Measurements from ENCODE around the gene DMC1.

GRCh38 chr22:38494939-38495338 lies 75.0 kb downstream of the DMC1 start:
- TF ChIP-seq, protein P1, sequence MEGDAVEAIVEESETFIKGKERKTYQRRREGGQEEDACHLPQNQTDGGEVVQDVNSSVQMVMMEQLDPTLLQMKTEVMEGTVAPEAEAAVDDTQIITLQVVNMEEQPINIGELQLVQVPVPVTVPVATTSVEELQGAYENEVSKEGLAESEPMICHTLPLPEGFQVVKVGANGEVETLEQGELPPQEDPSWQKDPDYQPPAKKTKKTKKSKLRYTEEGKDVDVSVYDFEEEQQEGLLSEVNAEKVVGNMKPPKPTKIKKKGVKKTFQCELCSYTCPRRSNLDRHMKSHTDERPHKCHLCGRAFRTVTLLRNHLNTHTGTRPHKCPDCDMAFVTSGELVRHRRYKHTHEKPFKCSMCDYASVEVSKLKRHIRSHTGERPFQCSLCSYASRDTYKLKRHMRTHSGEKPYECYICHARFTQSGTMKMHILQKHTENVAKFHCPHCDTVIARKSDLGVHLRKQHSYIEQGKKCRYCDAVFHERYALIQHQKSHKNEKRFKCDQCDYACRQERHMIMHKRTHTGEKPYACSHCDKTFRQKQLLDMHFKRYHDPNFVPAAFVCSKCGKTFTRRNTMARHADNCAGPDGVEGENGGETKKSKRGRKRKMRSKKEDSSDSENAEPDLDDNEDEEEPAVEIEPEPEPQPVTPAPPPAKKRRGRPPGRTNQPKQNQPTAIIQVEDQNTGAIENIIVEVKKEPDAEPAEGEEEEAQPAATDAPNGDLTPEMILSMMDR (conservative IDR thresholded peaks at IDR 0.05 in 1 of 2, IDR thresholded peaks at IDR 0.05 in 1 of 2; ENCODE audit: low read depth in 1 of 2, low read length in 2 of 2), result no peak
- TF ChIP-seq EZH2 (IDR thresholded peaks at IDR 0.05; ENCODE audit: low read length, missing control alignments), result no peak
